CD4-positive, CD25-positive, alpha-beta regulatory T cell (primary cell): ENCODE measurements around the gene FAM25C. TPM values are rescaled to one million over a fixed set of nuclear protein-coding genes. Genes with fewer than 3 reads are reported as not detected.

Source experiments
- polyA plus RNA-seq, 4 donors: library from polyadenylated mRNA; unstranded; fragments of 300-500 nt; fragmentation: Illumina TruSeq; gene quantifications; one replicate each; pipeline ENCODE4 v1.2.3, GENCODE V29; 2021
- total RNA-seq: library from RNA; stranded (reverse); gene quantifications from one replicate; pipeline ENCODE4 v1.2.3, GENCODE V29; 2022

Gene FAM25C
- total and polyA plus RNA-seq, 5 donors from 2014 or later: not detected

Other genes starting within 250 kb of the FAM25C start
- gene SYT15B, start 236.2 kb downstream of the FAM25C start, total RNA-seq: 0.15 TPM
- not detected for gene SYT15B, start 236.2 kb downstream of the FAM25C start, polyA plus RNA-seq
- gene NPY4R2, start 81.1 kb downstream of the FAM25C start, total RNA-seq: not detected
- not detected for gene NPY4R2, start 81.1 kb downstream of the FAM25C start, polyA plus RNA-seq